Measurements from ENCODE around the gene PTDSS2.

- TF ChIP-seq CTCF (IDR thresholded peaks at IDR 0.05; ENCODE audit: low read depth, low read length, missing input control) = no peak
- TF ChIP-seq, protein P1, sequence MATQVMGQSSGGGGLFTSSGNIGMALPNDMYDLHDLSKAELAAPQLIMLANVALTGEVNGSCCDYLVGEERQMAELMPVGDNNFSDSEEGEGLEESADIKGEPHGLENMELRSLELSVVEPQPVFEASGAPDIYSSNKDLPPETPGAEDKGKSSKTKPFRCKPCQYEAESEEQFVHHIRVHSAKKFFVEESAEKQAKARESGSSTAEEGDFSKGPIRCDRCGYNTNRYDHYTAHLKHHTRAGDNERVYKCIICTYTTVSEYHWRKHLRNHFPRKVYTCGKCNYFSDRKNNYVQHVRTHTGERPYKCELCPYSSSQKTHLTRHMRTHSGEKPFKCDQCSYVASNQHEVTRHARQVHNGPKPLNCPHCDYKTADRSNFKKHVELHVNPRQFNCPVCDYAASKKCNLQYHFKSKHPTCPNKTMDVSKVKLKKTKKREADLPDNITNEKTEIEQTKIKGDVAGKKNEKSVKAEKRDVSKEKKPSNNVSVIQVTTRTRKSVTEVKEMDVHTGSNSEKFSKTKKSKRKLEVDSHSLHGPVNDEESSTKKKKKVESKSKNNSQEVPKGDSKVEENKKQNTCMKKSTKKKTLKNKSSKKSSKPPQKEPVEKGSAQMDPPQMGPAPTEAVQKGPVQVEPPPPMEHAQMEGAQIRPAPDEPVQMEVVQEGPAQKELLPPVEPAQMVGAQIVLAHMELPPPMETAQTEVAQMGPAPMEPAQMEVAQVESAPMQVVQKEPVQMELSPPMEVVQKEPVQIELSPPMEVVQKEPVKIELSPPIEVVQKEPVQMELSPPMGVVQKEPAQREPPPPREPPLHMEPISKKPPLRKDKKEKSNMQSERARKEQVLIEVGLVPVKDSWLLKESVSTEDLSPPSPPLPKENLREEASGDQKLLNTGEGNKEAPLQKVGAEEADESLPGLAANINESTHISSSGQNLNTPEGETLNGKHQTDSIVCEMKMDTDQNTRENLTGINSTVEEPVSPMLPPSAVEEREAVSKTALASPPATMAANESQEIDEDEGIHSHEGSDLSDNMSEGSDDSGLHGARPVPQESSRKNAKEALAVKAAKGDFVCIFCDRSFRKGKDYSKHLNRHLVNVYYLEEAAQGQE (IDR thresholded peaks at IDR 0.05) = no peak
Observed at GRCh38 chr11:451738-452137, 1.7 kb downstream of the PTDSS2 start.
